ENCODE measurements around the gene SEMA4D. TPM values are rescaled to one million over a fixed set of nuclear protein-coding genes. Genes with fewer than 3 reads are reported as not detected.

The SEMA4D gene
- total RNA-seq, 1 experiment from 2014 or later: 48.4 TPM

DNA sequence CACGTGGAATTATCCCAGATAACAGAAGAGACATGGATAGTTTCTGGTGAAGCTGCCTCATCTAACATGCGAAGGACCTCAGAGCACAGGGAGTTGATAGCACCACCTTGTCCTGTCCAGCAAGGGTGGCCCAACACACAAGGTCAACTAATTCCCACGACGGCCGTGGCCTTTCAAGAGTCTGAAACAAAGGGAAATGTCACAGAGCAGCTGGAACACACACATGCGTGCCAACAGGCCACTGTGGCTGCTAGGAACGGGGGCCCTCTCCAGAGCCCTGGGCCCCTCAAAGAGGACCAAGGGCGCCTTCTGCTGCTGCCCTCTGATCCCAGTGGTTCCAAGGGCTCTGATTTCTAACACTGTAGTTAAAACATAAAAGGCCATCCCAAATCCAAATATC is 128.9 kb downstream of the SEMA4D start:
- no peak overlapping the region for H2AFZ ChIP-seq
- H3K27ac ChIP-seq: no peak overlapping the region
- no peak for TF ChIP-seq CTCF (conservative IDR thresholded peaks at IDR 0.05)
- TF ChIP-seq EZH2 (IDR thresholded peaks at IDR 0.05; ENCODE audit: low read depth): no peak
- no peaks in the 10 kb centered on the region for H3K79me2 ChIP-seq (ENCODE audit: low read depth)
- no peaks in the 10 kb centered on the region for H3K27me3 ChIP-seq (ENCODE audit: insufficient read depth, low read depth)
- intact Hi-C loops (cut with micrococcal nuclease; ENCODE audit: unreplicated experiment): no loop called here
- ChIA-PET POLR2A (ENCODE audit: unreplicated experiment) (no interaction called here), CTCF (no interaction called here)
- no peaks in the 10 kb centered on the region for H3K4me1 ChIP-seq (replicated peaks; ENCODE audit: insufficient read depth)
- no peaks in the 10 kb centered on the region for H3K9me3 ChIP-seq (ENCODE audit: insufficient read depth, low read depth)
- no peak overlapping the region for H3K4me2 ChIP-seq
- H3K36me3 ChIP-seq (ENCODE audit: low read depth): no peaks in the 10 kb centered on the region
- H3K9me2 ChIP-seq (ENCODE audit: insufficient read depth): no peaks in the 10 kb centered on the region
- no TSS peak for BruUV-seq (replicated peaks)
- 0 out of 2 replicates have a peak, but pooled peaks cover 8% of the 10 kb centered on the region for H3F3A ChIP-seq (ENCODE audit: insufficient read depth, low read depth)
- DNase-seq: no peak
- no peaks in the 10 kb centered on the region for H4K20me1 ChIP-seq (ENCODE audit: insufficient read depth)
- no peak overlapping the region for H3K4me3 ChIP-seq

DNA sequence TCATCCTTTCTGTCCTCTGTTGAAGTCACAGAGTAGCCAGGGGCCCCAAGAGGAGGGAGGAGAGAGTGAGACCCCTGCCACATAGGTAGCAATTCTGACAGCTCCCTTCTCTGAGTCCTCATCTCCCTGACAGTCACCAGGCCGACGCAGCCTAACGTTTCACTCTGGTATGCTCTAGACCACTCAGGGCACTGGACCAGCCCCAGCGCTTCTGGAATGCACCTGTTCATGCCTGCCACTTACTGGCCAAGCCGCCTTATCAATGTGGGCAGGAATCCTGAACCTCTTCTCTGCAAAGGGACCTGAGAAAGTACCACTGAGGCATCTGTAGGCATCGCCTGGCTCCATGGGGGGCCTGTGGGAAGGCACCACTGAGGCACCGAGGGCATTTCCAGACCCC is 129.4 kb downstream of the SEMA4D start:
- ChIA-PET POLR2A (ENCODE audit: unreplicated experiment) (no interaction called here), CTCF (no interaction called here)
- H3K4me3 ChIP-seq: no peak overlapping the region
- no peaks in the 10 kb centered on the region for H4K20me1 ChIP-seq (ENCODE audit: insufficient read depth)
- H3K9me3 ChIP-seq (ENCODE audit: insufficient read depth, low read depth): no peaks in the 10 kb centered on the region
- H3K9me2 ChIP-seq (ENCODE audit: insufficient read depth): no peaks in the 10 kb centered on the region
- intact Hi-C loops (cut with micrococcal nuclease; ENCODE audit: unreplicated experiment): no loop called here
- 0 out of 2 replicates have a peak, but pooled peaks cover 8% of the 10 kb centered on the region for H3F3A ChIP-seq (ENCODE audit: insufficient read depth, low read depth)
- TF ChIP-seq EZH2 (IDR thresholded peaks at IDR 0.05; ENCODE audit: low read depth): no peak
- TF ChIP-seq CTCF (conservative IDR thresholded peaks at IDR 0.05): no peak
- no peaks in the 10 kb centered on the region for H3K27me3 ChIP-seq (ENCODE audit: insufficient read depth, low read depth)
- H2AFZ ChIP-seq: no peak overlapping the region
- BruUV-seq (replicated peaks): no TSS peak
- no peak for DNase-seq
- H3K4me1 ChIP-seq (replicated peaks; ENCODE audit: insufficient read depth): no peaks in the 10 kb centered on the region
- H3K36me3 ChIP-seq (ENCODE audit: low read depth): no peaks in the 10 kb centered on the region
- no peak overlapping the region for H3K27ac ChIP-seq
- no peak overlapping the region for H3K4me2 ChIP-seq
- no peaks in the 10 kb centered on the region for H3K79me2 ChIP-seq (ENCODE audit: low read depth)

GRCh38 chr9:89367726-89368437 is 130.0 kb downstream of the SEMA4D start:
- 0 out of 2 replicates have a peak, but pooled peaks cover 8% of the 10 kb centered on the region for H3F3A ChIP-seq (ENCODE audit: insufficient read depth, low read depth)
- no peaks in the 10 kb centered on the region for H3K9me3 ChIP-seq (ENCODE audit: insufficient read depth, low read depth)
- no peak overlapping the region for H3K4me2 ChIP-seq
- no peak for TF ChIP-seq EZH2 (IDR thresholded peaks at IDR 0.05; ENCODE audit: low read depth)
- no peak for TF ChIP-seq CTCF (conservative IDR thresholded peaks at IDR 0.05)
- CTCF ChIA-PET: no interaction called here
- H3K79me2 ChIP-seq (ENCODE audit: low read depth): no peaks in the 10 kb centered on the region
- no peak overlapping the region for H3K27ac ChIP-seq
- no peaks in the 10 kb centered on the region for H3K9me2 ChIP-seq (ENCODE audit: insufficient read depth)
- H2AFZ ChIP-seq: no peak overlapping the region
- H3K4me1 ChIP-seq (replicated peaks; ENCODE audit: insufficient read depth): no peaks in the 10 kb centered on the region
- no peak for DNase-seq
- H4K20me1 ChIP-seq (ENCODE audit: insufficient read depth): no peaks in the 10 kb centered on the region
- no TSS peak for BruUV-seq (replicated peaks)
- no peaks in the 10 kb centered on the region for H3K27me3 ChIP-seq (ENCODE audit: insufficient read depth, low read depth)
- no peaks in the 10 kb centered on the region for H3K36me3 ChIP-seq (ENCODE audit: low read depth)
- intact Hi-C loops (cut with micrococcal nuclease; ENCODE audit: unreplicated experiment): no loop called here
- POLR2A ChIA-PET (ENCODE audit: unreplicated experiment): no interaction called here
- no peak overlapping the region for H3K4me3 ChIP-seq

Data from PC-9 (cell line).